ENCODE data around the gene ADGRB3.

The ADGRB3 gene

DNA sequence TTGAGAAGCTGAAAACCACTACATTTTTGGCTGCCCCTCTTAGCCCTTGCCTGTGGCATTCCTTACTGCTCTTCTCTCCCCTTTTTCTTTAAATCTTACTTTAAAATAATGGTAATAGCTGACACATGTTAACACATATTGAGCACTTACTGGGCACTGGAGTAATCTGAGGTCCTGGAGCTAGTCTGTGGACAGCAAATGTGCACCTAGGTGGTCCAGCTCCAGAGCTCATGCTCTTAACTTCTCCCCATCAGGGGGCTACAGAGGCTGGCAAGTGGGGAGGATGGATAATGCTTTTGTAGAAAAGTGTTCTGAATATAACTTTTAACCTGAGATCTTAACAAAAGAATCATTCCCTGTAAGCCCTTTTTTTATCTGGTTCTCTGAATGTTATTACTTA is 74.8 kb downstream of the ADGRB3 start:
- peak; percentile 13 for DNase-seq

DNA sequence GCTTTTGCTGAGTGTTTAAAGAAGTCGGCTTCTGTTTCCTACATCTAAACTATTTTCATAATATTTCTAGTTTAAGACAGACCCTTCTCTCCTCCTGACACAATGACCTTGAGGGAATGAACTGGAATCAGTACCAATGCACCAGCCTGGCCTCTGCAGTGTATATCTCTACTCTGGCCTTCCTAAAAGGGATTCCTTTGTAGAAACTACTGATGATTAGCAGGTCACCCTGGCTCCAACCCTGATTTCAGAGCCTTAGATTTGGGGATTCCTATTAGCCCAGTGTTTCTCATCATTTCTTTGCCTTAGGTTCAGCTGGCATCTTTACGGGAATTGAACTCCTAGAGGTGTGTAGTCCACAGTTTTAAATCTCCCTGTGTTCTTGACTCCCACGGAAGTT is 75.4 kb downstream of the ADGRB3 start:
- no peak for DNase-seq

DNA sequence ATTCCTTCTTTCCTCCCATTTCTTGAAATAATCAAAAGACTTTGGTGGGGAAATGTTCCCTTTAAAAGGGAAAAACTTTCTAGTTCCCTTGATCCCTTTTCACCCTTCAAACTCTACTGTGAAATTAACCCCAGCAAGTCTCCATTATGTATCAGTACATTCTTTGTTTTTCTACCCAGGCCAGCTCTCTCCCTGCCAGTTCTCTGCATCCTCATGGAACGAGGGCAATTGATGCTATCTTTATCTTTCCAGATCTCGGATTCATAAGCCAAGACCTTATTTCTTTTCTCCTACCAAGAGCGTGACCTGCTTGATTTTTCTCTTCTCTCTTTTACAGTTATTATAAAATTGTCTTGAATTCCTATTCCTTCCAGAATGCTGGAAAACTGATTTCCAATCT is 75.8 kb downstream of the ADGRB3 start:
- DNase-seq, result no peak

DNA sequence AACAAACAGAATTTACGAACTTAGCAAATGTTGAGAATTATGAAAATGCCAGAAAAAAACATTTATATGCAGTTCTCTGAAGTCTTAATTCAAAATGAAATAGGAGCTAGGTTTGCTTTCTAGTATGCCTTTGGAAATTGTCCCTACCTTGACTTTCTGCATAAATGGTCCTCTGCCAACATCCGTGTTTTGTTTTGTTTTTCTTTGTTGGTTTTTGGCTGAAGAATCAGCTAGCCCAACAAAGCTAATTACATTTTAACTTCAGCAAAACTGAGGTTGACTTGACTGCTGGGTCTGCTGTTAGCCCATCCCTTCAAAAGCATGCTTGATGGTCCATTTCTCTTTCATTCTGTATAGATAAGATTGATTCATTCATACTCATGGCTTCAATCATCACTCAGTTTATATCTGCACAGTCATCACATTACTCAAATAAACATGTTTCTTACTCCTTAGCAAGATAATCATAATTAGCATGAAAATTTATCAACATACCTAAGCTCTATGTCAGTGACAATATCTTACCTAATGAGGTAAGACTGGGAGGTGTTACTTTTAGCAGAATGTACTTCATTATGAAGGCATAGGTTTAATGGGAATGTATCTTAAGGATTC is 76.4 kb downstream of the ADGRB3 start:
- DNase-seq, result no peak

DNA sequence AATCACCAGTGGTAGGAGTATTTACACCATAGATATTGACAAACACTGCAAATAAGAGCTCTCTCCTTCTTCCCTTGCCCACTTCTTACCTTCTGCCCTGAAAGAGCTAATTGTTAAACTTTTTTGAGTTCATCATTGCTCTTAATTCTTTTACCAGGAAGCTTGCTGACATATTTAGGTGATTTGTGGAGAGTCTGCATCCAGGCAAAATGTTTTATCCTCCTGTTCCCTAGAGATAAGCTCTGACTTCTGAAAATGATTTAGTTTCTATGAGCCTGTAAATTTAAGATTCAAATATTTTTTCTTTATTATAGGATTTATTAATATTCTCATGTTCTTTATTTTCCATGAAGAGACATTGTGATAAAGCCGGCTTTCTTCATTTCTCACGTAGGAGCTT is 81.5 kb downstream of the ADGRB3 start:
- no peak for DNase-seq

DNA sequence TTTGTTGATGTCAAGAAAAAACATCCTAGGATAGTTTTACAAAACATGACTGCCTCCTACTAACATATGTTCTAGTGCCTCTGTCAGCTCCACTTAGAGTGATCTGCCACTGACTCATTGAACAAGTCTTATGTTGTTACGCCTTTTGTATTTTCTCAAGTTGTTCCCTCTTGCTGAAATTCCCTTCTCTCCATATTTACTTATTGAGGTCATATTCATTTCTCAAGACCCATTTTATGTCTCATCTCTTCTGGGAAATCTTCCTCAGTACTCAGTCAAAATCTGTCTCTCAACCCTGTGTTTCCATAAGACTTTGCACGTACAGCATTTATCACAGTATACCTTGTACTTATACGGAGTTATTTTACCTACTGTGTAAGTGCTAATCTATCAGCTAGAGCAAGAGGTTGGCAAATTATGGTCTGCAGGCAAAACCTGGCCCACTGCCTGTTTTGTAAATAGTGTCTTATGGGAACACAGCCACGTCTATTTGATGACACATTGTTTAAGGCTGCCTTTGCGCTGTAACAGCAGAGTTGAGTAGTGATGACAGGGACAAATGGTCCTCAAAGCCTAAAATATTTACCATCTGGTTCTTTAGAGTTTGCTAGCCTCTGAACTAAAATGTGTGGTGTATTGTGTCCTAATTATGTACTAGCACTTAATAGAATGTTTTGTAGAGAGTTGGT is 83.4 kb downstream of the ADGRB3 start:
- DNase-seq, result peak; percentile 79

DNA sequence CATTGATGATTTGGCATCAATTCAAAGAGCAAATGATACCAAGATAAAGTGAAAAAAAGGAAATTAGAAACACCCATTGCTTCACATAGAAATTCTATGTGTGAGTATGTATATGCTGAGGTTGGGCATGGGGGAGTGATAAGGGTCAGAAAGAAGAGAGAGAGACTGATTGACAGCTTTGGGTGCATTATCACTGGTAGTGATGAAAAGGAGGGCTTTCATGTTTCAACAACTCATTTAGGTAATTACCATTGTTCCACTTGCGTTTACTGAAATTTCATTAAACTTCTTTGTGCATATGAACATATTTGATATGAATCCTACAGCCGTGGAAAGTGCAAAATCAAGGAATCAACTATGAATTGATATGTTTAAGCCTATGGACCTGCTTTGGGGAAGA is 84.7 kb downstream of the ADGRB3 start:
- no peak for DNase-seq

DNA sequence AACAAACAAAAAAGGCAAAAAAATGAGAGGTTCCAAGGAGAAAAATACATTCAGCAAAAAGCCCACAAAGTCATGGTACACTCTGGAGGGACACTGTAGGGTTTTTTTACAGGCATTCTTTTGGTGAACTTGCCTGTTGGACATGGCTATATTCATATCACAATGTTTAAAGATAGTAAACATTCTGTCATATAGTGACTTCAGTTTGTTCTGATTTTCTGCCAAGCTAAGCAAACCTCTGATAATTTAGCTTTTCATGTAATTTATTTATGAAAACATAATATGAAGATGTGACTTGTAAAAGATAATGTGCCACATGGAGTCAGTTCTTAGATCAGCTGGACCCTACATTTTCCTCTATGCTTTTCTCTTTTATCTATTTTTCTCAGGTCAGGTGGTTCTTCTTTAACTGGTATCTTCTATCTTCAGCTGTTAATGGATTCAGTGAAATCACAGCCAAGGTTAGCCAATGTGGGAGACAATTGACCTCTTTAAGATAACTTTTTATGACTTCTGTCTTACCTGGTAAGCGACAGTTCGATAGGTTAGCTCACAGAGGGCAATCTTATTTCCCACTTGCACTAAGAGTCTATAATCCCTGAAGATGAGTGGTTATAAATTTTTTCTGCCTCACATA is 87.9 kb downstream of the ADGRB3 start:
- no peak for DNase-seq

- DNase-seq, result no peak
Measured at GRCh38 chr6:68724060-68724459, 89.0 kb downstream of the ADGRB3 start.

- no peak for DNase-seq
Measured at GRCh38 chr6:68726337-68726736, 91.3 kb downstream of the ADGRB3 start.

DNA sequence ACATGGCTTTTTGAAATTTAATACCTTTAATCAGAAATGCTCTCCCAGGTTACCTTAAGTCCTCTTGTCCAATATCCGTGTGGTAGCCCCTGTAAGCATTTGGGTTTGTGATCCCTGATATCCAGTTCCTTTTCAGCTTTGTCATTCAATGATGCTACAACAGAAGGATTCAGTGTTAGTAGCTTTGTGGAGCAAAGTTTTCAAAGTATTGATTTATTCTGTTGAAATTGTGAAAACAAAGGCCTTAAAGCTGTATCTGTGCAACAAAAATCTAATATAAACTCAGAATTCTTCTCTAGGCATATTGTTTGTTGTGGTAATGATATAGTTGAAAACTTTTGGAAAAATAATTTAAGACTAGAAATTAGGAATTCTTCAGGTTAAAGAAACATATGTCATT is 91.9 kb downstream of the ADGRB3 start:
- no peak for DNase-seq

DNA sequence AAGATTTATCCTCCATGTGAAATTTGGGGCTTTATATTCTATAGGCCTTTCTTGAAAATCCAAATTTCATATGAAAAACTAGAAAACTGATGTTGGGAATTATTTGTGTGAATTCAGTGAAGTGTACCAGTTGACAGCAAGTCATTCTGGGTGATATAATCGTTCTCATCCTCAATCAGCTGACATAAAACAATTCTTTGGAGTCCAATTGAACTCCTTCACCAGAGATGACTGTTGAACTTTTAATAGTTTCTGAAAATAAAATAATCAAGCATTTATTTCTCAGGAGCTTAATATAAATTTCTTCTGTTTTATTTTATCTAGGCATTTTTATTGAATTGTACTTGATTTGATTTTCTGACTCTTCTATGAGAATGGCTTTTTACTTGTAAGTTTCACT is 92.6 kb downstream of the ADGRB3 start:
- DNase-seq, result no peak

DNA sequence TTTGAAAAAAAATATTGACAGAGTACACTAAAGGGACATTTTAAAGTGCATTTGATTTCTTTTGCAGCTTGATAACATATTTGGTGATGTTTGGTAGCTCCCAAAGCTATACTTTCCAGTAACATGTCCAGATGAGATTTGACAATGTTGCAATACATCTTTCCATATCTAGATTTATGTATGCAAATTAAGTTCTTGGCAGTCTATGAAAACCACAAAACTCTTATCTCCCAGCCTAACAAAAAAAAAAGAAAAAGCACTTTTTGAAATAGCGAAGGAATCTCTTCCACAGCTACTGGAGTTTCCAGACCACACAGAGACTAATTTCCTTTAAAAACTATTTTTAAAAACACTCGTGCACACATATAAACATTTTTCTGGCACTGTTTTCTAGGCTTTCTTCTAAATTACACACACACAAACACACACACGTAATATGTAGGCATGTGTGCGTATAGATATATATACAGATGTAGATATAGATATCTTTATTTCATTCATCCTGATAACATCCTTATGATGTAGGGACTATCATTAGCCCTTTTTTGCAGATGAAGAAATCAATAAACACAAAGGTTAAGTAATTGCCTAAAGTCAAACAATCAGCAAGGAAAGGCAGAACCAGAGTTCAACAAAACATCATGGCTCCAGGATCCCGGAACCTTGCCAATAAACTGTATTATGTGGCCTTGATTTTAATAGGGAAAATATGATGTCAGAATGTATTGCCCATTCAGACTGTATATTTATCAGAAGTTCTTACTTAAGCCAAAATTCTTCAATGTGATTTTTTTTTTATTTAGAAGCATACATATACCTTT is 93.3 kb downstream of the ADGRB3 start:
- DNase-seq, result peak; percentile 15

DNA sequence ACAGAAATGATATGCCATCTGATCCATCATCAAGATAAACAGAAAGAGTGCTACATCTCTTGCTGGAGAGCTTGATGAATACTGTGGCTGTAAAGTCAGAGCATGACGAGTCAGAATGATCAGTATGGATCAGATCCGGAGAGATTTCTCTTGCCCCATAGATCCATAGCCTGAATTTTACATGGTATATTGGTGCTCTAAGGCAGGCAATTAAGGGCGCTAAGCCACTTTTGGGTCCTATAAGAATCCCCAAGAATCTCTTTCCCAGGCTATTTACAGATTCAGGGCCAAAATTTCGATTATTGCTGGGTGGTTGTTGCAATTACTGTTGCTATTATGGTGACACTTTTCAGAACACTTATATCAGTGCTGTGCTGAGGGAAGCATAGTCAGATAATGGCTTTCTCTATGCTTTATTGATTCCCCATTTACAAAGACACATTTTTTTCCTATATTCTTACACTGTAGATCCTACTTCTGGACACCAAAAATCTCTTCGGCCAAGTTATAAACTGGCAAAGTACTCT is 94.4 kb downstream of the ADGRB3 start:
- DNase-seq, result no peak

GRCh38 chr6:68730291-68731054 is 95.4 kb downstream of the ADGRB3 start:
- DNase-seq, result peak; percentile 21

DNA sequence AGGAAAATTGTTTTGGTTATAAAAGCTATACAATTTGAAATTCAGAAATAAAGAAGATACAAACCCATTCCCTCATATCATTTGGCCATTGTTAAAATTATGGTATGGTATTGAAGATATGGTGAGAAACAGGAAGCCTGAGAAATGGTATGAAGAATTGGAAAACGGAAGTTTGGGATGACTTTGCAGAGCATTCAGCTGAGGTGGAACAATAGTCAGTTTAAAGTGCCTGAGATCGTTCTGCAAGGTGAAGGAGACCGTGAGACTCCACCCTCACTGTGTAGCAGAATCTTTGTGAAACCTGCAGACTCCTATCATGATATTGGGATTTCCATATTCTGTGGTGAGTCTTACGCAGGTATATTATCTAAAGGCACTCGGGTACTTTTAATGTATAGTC is 97.3 kb downstream of the ADGRB3 start:
- no peak for DNase-seq

DNA sequence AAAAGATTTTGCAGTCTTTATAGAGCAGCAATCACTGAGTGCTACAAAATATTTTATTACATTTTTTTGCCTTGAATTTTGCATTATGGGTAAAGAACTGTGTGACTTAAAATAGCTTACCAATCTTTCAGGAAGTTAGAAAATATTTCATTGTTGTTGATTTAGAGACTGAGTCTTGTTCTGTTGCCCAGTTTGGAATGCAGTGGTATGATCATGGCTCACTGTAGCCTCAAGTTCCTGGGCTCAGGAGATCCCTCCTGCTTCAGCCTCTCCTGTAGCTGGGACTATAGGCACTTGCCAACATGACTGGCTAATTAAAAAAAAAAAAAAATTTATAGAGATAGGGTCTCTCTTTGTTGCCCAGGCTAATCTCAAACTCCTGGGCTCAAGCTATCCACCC is 100.8 kb downstream of the ADGRB3 start:
- no peak for DNase-seq

DNA sequence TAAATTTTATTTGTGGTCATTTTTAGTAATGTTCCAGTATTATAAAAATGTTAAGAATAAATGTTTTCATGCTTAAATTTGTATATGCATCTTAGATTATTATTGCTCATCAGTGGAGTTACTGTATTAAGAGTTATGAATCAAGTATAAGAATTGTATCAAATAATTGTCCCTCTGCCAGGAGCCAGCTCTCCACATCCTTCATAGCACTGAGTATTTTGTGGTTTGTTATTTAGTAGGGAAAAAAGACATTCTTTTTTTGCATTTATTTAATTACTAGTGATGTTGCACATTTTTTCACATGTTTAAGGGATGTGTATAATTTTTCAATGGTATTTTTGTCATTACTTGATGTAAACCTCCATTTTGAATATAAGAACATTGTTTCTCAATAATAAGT is 102.0 kb downstream of the ADGRB3 start:
- DNase-seq, result no peak

- DNase-seq, result no peak
Measured at GRCh38 chr6:68738039-68738438, 103.0 kb downstream of the ADGRB3 start.

GRCh38 chr6:68740828-68741500 is 105.9 kb downstream of the ADGRB3 start:
- DNase-seq, result no peak

GRCh38 chr6:68741501-68742386 is 106.7 kb downstream of the ADGRB3 start:
- DNase-seq, result no peak
